HUES48 (cell line): ENCODE data around the gene NTM.

Experiments used
- H3K27ac ChIP-seq: one replicate; pipeline ENCODE4 v1.7.0; 2013; ENCODE audit warnings: low read depth, low read length, inconsistent platforms
- H3K27me3 ChIP-seq: 2 replicates; pipeline ENCODE4 v1.6.1; 2013; ENCODE audit warnings: mild to moderate bottlenecking, low read length; ENCODE audit not compliant: control insufficient read depth, insufficient read depth
- H3K36me3 ChIP-seq: 2 replicates; pipeline ENCODE4 v1.6.1; 2013; ENCODE audit warnings: low read length; ENCODE audit not compliant: control insufficient read depth, insufficient read depth
- H3K4me1 ChIP-seq: 2 replicates; pipeline ENCODE4 v1.6.1; 2013; ENCODE audit warnings: mild to moderate bottlenecking, low read length; ENCODE audit not compliant: control insufficient read depth, insufficient read depth
- H3K4me3 ChIP-seq: 2 replicates; pipeline ENCODE4 v1.5.1; 2013; ENCODE audit warnings: mild to moderate bottlenecking, low read depth, low read length
- H3K9ac ChIP-seq: 2 replicates; pipeline ENCODE4 v1.6.1; 2013; ENCODE audit warnings: mild to moderate bottlenecking, low read depth, low read length, moderate library complexity
- H3K9me3 ChIP-seq: 2 replicates; pipeline ENCODE4 v1.6.1; 2013; ENCODE audit warnings: low read length; ENCODE audit not compliant: control insufficient read depth, insufficient read depth

NTM gene

GRCh38 chr11:131656179-131656838, 285.9 kb downstream of the NTM start:
- H3K36me3 ChIP-seq = no peaks in the 10 kb centered on the region
- H3K9me3 ChIP-seq = no peaks in the 10 kb centered on the region
- peak overlapping the region; percentile 88 for H3K27ac ChIP-seq
- H3K9ac ChIP-seq = no peak overlapping the region
- no peaks in the 10 kb centered on the region for H3K27me3 ChIP-seq
- peaks cover 42% of the 10 kb centered on the region for H3K4me1 ChIP-seq
- peak overlapping the region; percentile 33 for H3K4me3 ChIP-seq

GRCh38 chr11:131656839-131657211, 286.4 kb downstream of the NTM start:
- H3K27me3 ChIP-seq = no peaks in the 10 kb centered on the region
- peak overlapping the region; percentile 33 for H3K4me3 ChIP-seq
- H3K4me1 ChIP-seq = peaks cover 45% of the 10 kb centered on the region
- no peaks in the 10 kb centered on the region for H3K9me3 ChIP-seq
- no peaks in the 10 kb centered on the region for H3K36me3 ChIP-seq
- H3K9ac ChIP-seq = no peak overlapping the region
- H3K27ac ChIP-seq = peak overlapping the region; percentile 88

DNA sequence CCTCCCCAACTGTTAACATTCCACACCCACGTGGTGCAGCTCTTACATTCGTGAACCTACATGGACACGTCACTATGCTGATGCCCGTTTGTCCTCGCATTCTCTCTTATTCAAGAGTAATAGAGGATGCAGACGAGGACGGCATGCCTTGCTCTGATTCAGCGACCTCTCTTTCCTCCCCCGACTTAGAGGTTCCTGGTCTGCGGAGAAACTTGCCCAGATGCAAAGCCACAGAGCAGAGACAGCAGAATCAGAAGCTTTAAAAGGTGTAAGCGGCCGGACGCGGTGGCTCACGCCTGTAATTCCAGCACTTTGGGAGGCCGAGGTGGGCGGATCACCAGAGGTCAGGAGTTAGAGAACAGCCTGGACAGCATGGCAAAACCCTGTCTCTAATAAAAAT, 288.0 kb downstream of the NTM start:
- Histone ChIP-seq H3K9ac (no peak overlapping the region), H3K4me3 (no peak overlapping the region), H3K27me3 (no peaks in the 10 kb centered on the region), H3K4me1 (peaks cover 43% of the 10 kb centered on the region), H3K9me3 (no peaks in the 10 kb centered on the region), H3K36me3 (no peaks in the 10 kb centered on the region), H3K27ac (no peak overlapping the region)

GRCh38 chr11:131658952-131659351, 288.5 kb downstream of the NTM start:
- no peaks in the 10 kb centered on the region for H3K9me3 ChIP-seq
- no peak overlapping the region for H3K27ac ChIP-seq
- no peak overlapping the region for H3K9ac ChIP-seq
- no peaks in the 10 kb centered on the region for H3K36me3 ChIP-seq
- H3K27me3 ChIP-seq = no peaks in the 10 kb centered on the region
- peaks cover 37% of the 10 kb centered on the region for H3K4me1 ChIP-seq
- H3K4me3 ChIP-seq = no peak overlapping the region

DNA sequence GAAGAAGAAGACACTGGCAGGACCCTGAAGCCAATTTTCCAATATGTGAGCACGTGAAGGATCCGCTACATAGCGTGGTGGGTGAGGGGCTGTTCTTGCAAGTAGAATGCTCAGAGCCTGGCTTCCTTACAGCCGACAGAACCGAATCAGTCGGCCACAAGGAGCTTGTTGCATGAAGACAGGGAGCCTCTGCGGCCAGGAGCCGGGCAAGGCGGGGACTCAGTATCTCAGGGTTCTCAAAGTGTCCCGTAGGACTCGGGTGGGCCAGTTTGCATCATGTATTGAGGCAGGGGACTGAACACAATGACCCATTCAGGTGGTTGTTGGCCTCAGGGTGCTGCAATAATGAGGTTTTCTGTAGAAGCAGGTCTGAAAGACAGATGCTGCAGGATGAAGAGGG, 289.5 kb downstream of the NTM start:
- no peaks in the 10 kb centered on the region for H3K27me3 ChIP-seq
- no peak overlapping the region for H3K27ac ChIP-seq
- no peaks in the 10 kb centered on the region for H3K9me3 ChIP-seq
- H3K4me1 ChIP-seq = peaks cover 37% of the 10 kb centered on the region
- H3K36me3 ChIP-seq = no peaks in the 10 kb centered on the region
- no peak overlapping the region for H3K4me3 ChIP-seq
- no peak overlapping the region for H3K9ac ChIP-seq

DNA sequence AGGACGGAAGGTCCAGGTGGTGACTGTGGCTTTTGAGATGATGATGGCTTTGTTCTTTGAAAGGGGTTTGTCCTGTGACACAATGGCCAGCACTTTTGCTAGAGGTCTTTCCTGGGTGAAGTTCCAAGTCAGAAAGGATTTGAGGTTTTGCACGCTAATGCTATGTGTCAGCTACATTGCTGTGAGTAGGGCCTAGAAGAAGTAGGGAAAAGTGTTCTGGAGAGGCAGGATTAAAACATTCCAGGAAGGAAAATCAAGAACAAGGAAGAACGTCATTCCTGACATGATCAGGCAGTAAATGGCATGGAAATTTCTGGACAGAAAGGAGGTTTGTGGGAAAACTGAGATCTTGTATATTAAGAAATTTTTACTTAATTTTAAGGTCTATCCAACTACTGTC, 290.7 kb downstream of the NTM start:
- H3K4me3 ChIP-seq = no peak overlapping the region
- H3K27ac ChIP-seq = no peak overlapping the region
- H3K4me1 ChIP-seq = peaks cover 33% of the 10 kb centered on the region
- no peaks in the 10 kb centered on the region for H3K36me3 ChIP-seq
- no peaks in the 10 kb centered on the region for H3K9me3 ChIP-seq
- no peak overlapping the region for H3K9ac ChIP-seq
- H3K27me3 ChIP-seq = no peaks in the 10 kb centered on the region

GRCh38 chr11:131662317-131662972, 292.0 kb downstream of the NTM start:
- Histone ChIP-seq H3K9ac (no peak overlapping the region), H3K27me3 (no peaks in the 10 kb centered on the region), H3K4me1 (peaks cover 21% of the 10 kb centered on the region), H3K27ac (no peak overlapping the region), H3K9me3 (no peaks in the 10 kb centered on the region), H3K4me3 (no peak overlapping the region), H3K36me3 (no peaks in the 10 kb centered on the region)

GRCh38 chr11:131662993-131663392, 292.6 kb downstream of the NTM start:
- H3K4me3 ChIP-seq = no peak overlapping the region
- H3K27me3 ChIP-seq = no peaks in the 10 kb centered on the region
- H3K9ac ChIP-seq = no peak overlapping the region
- no peaks in the 10 kb centered on the region for H3K36me3 ChIP-seq
- H3K27ac ChIP-seq = no peak overlapping the region
- H3K9me3 ChIP-seq = no peaks in the 10 kb centered on the region
- peaks cover 20% of the 10 kb centered on the region for H3K4me1 ChIP-seq

GRCh38 chr11:131663405-131664200, 293.2 kb downstream of the NTM start:
- Histone ChIP-seq H3K9ac (no peak overlapping the region), H3K27me3 (no peaks in the 10 kb centered on the region), H3K9me3 (no peaks in the 10 kb centered on the region), H3K4me1 (peaks cover 20% of the 10 kb centered on the region), H3K4me3 (no peak overlapping the region), H3K36me3 (no peaks in the 10 kb centered on the region), H3K27ac (no peak overlapping the region)

DNA sequence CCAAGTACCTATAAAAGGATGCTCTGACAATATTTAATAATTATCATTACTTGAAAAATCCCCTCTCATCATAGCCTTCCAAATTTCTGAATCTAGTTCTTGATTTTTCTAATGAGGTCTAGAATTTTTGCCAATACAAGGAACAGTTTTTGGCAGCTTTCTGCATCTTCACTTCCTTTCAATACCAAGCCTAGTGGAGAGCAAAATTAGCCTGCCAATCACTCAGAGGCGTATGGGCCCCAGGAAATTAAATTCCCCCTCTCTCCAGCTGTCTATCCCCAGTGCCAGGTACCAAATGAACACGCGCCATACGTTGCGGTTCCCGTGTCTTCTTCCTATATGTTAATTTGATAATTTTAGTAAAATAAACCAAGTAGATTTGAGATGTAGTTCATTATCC, 293.9 kb downstream of the NTM start:
- Histone ChIP-seq H3K4me1 (peaks cover 25% of the 10 kb centered on the region), H3K27ac (no peak overlapping the region), H3K4me3 (no peak overlapping the region), H3K36me3 (no peaks in the 10 kb centered on the region), H3K9me3 (no peaks in the 10 kb centered on the region), H3K9ac (no peak overlapping the region), H3K27me3 (no peaks in the 10 kb centered on the region)

DNA sequence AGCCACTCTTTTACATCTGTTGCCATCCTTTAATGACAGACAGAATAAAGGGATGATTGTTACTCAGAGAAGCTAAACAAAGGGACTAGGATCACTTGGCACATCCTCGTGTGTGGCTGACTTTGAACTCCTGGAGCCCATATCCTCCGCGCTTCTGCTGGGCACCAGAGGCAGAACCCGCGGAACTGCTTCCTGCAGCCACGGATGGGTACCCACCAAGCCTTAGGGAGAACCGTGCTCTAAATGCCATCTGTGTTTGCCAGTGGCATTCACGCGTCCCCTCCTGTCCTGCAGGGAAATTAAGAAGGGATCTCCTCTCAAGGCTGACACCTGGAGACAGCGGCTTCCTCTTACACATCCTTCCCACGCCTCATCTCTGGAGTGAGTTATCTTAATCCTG, 294.4 kb downstream of the NTM start:
- Histone ChIP-seq H3K27ac (no peak overlapping the region), H3K36me3 (no peaks in the 10 kb centered on the region), H3K4me3 (no peak overlapping the region), H3K4me1 (peaks cover 26% of the 10 kb centered on the region), H3K9ac (no peak overlapping the region), H3K9me3 (no peaks in the 10 kb centered on the region), H3K27me3 (no peaks in the 10 kb centered on the region)
